Osteocyte (in vitro differentiated cells): ENCODE results near the gene RIC1. TPM values are rescaled to one million over a fixed set of nuclear protein-coding genes. Genes with fewer than 3 reads are reported as not detected.

Experiments
- DNase-seq: peaks from one replicate; pipeline ENCODE4 v3.0.0; 2021; ENCODE audit warnings: mixed read lengths; ENCODE audit not compliant: unreplicated experiment; ENCODE audit errors: extremely low spot score
- H3K27ac Mint-ChIP-seq: one replicate; pipeline ENCODE4 v1.8.0; 2021; ENCODE audit warnings: mild to moderate bottlenecking, mixed read lengths; ENCODE audit not compliant: unreplicated experiment
- H3K27me3 Mint-ChIP-seq: one replicate; pipeline ENCODE4 v1.8.0; 2021; ENCODE audit warnings: mixed read lengths; ENCODE audit not compliant: unreplicated experiment
- H3K36me3 Mint-ChIP-seq: one replicate; pipeline ENCODE4 v1.8.0; 2021; ENCODE audit warnings: mixed read lengths; ENCODE audit not compliant: unreplicated experiment
- H3K4me1 Mint-ChIP-seq: one replicate; pipeline ENCODE4 v1.8.0; 2021; ENCODE audit warnings: mixed read lengths; ENCODE audit not compliant: unreplicated experiment
- H3K4me3 Mint-ChIP-seq: one replicate; pipeline ENCODE4 v1.8.0; 2021; ENCODE audit warnings: mild to moderate bottlenecking, moderate library complexity, mixed read lengths; ENCODE audit not compliant: unreplicated experiment
- H3K9me3 Mint-ChIP-seq: one replicate; pipeline ENCODE4 v1.8.0; 2021; ENCODE audit warnings: mixed read lengths; ENCODE audit not compliant: unreplicated experiment
- CTCF ChIP-seq: fragments of 200-600 bp; sonication (generic); IDR thresholded peaks from 2 replicates; pipeline ENCODE4 v1.5.0; 2021; ENCODE audit warnings: antibody characterized with exemption, mild to moderate bottlenecking, moderate library complexity
- total RNA-seq: library from RNA; stranded (reverse); gene quantifications from 2 replicates; pipeline ENCODE4 v1.2.1, GENCODE V29; 2021

Gene RIC1
- total RNA-seq, 1 donor from 2014 or later = 52.4 TPM

- H3K27ac Mint-ChIP-seq = no peak overlapping the region
- H3K36me3 Mint-ChIP-seq = peaks cover 9% of the 10 kb centered on the region
- no peaks in the 10 kb centered on the region for H3K9me3 Mint-ChIP-seq
- TF ChIP-seq CTCF = no peak
- H3K4me1 Mint-ChIP-seq = peaks cover 21% of the 10 kb centered on the region
- no peaks in the 10 kb centered on the region for H3K27me3 Mint-ChIP-seq
- no peak overlapping the region for H3K4me3 Mint-ChIP-seq
- DNase-seq = no peak
Observed at GRCh38 chr9:5800969-5801738, 172.2 kb downstream of the RIC1 start.

- H3K9me3 Mint-ChIP-seq = no peaks in the 10 kb centered on the region
- peaks cover 21% of the 10 kb centered on the region for H3K4me1 Mint-ChIP-seq
- H3K4me3 Mint-ChIP-seq = no peak overlapping the region
- H3K27me3 Mint-ChIP-seq = no peaks in the 10 kb centered on the region
- H3K27ac Mint-ChIP-seq = no peak overlapping the region
- H3K36me3 Mint-ChIP-seq = peaks cover 9% of the 10 kb centered on the region
- no peak for TF ChIP-seq CTCF
- no peak for DNase-seq
Observed at GRCh38 chr9:5801739-5802113, 172.8 kb downstream of the RIC1 start.

GRCh38 chr9:5805478-5805877 is 176.6 kb downstream of the RIC1 start:
- H3K27ac Mint-ChIP-seq = no peak overlapping the region
- DNase-seq = no peak
- peaks cover 13% of the 10 kb centered on the region for H3K36me3 Mint-ChIP-seq
- H3K27me3 Mint-ChIP-seq = no peaks in the 10 kb centered on the region
- peaks cover 13% of the 10 kb centered on the region for H3K4me1 Mint-ChIP-seq
- no peak overlapping the region for H3K4me3 Mint-ChIP-seq
- no peaks in the 10 kb centered on the region for H3K9me3 Mint-ChIP-seq
- no peak for TF ChIP-seq CTCF

GRCh38 chr9:5811751-5812150 is 182.8 kb downstream of the RIC1 start:
- Mint-ChIP-seq H3K27me3 (no peaks in the 10 kb centered on the region), H3K4me1 (no peaks in the 10 kb centered on the region), H3K36me3 (peaks cover 19% of the 10 kb centered on the region), H3K27ac (no peak overlapping the region), H3K9me3 (no peaks in the 10 kb centered on the region), H3K4me3 (no peak overlapping the region)
- no peak for TF ChIP-seq CTCF
- no peak for DNase-seq

- no peaks in the 10 kb centered on the region for H3K9me3 Mint-ChIP-seq
- H3K4me1 Mint-ChIP-seq = no peaks in the 10 kb centered on the region
- H3K4me3 Mint-ChIP-seq = no peak overlapping the region
- no peak for DNase-seq
- H3K36me3 Mint-ChIP-seq = peaks cover 27% of the 10 kb centered on the region
- H3K27me3 Mint-ChIP-seq = no peaks in the 10 kb centered on the region
- no peak for TF ChIP-seq CTCF
- H3K27ac Mint-ChIP-seq = no peak overlapping the region
Observed at GRCh38 chr9:5813824-5814223, 184.9 kb downstream of the RIC1 start.
